Astrocyte (in vitro differentiated cells and primary cell): ENCODE measurements around the gene KCNJ18. TPM values are rescaled to one million over a fixed set of nuclear protein-coding genes. Genes with fewer than 3 reads are reported as not detected.
"Not testable (repeated sequence)": the region's sequence is repeated elsewhere in the genome, so short reads cannot be mapped to it uniquely, and the experiment has no call there.

Experiments used
- DNase-seq: peaks from one replicate; pipeline ENCODE4 v3.0.0-alpha.2; 2010; ENCODE audit warnings: low read depth
- FAIRE-seq: peaks from 2 replicates; lab custom pipeline; 2011; peaks lifted over from hg19 to GRCh38; lab: Jason Lieb, UNC
- H2AFZ ChIP-seq: 2 replicates; pipeline ENCODE4 v1.6.0; 2012; ENCODE audit warnings: low read depth, low read length, inconsistent platforms
- H3K27ac ChIP-seq: 2 replicates; pipeline ENCODE4 v1.5.1; 2011; ENCODE audit warnings: low read depth, low read length, inconsistent platforms
- H3K27me3 ChIP-seq: 2 replicates; pipeline ENCODE4 v1.6.0; 2011; ENCODE audit warnings: low read length, inconsistent platforms; ENCODE audit not compliant: insufficient read depth
- H3K36me3 ChIP-seq: 2 replicates; pipeline ENCODE4 v1.5.1; 2011; ENCODE audit warnings: low read length, inconsistent platforms; ENCODE audit not compliant: insufficient read depth
- H3K4me1 ChIP-seq: 2 replicates; pipeline ENCODE4 v1.5.1; 2011; ENCODE audit warnings: low read length, inconsistent platforms; ENCODE audit not compliant: insufficient read depth
- H3K4me2 ChIP-seq: 2 replicates; pipeline ENCODE4 v1.6.0; 2012; ENCODE audit warnings: low read length, inconsistent platforms
- H3K4me3 ChIP-seq: 2 replicates; pipeline ENCODE4 v1.5.1; 2011; ENCODE audit warnings: low read depth, mild to moderate bottlenecking, low read length, inconsistent platforms; ENCODE audit not compliant: insufficient read depth
- H3K79me2 ChIP-seq: 2 replicates; pipeline ENCODE4 v1.6.0; 2012; ENCODE audit warnings: mild to moderate bottlenecking, low read length, inconsistent platforms; ENCODE audit not compliant: insufficient read depth
- H3K9ac ChIP-seq: 2 replicates; pipeline ENCODE4 v1.6.0; 2012; ENCODE audit warnings: mild to moderate bottlenecking, low read length, inconsistent platforms
- H3K9me3 ChIP-seq: 2 replicates; pipeline ENCODE4 v1.5.1; 2012; ENCODE audit warnings: low read depth, mild to moderate bottlenecking, low read length, inconsistent platforms; ENCODE audit not compliant: insufficient read depth
- H4K20me1 ChIP-seq: 2 replicates; pipeline ENCODE4 v1.6.0; 2012; ENCODE audit warnings: low read length, inconsistent platforms; ENCODE audit not compliant: insufficient read depth
- H3K27ac Mint-ChIP-seq: one replicate; pipeline ENCODE4 v1.8.0; 2021; ENCODE audit warnings: mild to moderate bottlenecking, mixed read lengths; ENCODE audit not compliant: unreplicated experiment
- H3K27me3 Mint-ChIP-seq: one replicate; pipeline ENCODE4 v1.8.0; 2021; ENCODE audit warnings: low read depth, mixed read lengths; ENCODE audit not compliant: unreplicated experiment
- H3K36me3 Mint-ChIP-seq: one replicate; pipeline ENCODE4 v1.8.0; 2021; ENCODE audit warnings: low read depth, mixed read lengths; ENCODE audit not compliant: unreplicated experiment
- H3K4me1 Mint-ChIP-seq: one replicate; pipeline ENCODE4 v1.8.0; 2021; ENCODE audit warnings: low read depth, mixed read lengths; ENCODE audit not compliant: unreplicated experiment
- H3K4me3 Mint-ChIP-seq: one replicate; pipeline ENCODE4 v1.8.0; 2021; ENCODE audit warnings: mild to moderate bottlenecking, moderate library complexity, mixed read lengths; ENCODE audit not compliant: unreplicated experiment
- H3K9me3 Mint-ChIP-seq: one replicate; pipeline ENCODE4 v1.8.0; 2021; ENCODE audit warnings: mild to moderate bottlenecking, mixed read lengths; ENCODE audit not compliant: unreplicated experiment
- total RNA-seq: library from RNA; stranded (reverse); gene quantifications from 2 replicates; pipeline ENCODE4 v1.2.1, GENCODE V29; 2021

Gene KCNJ18
- total RNA-seq, 1 donor from 2014 or later: not detected

- H3K4me3 ChIP-seq, H4K20me1 ChIP-seq, FAIRE-seq, H3K36me3 Mint-ChIP-seq, H3K4me2 ChIP-seq, H3K27me3 ChIP-seq, H3K27ac ChIP-seq, H3K4me1 Mint-ChIP-seq, H3K9ac ChIP-seq, H3K4me3 Mint-ChIP-seq, H3K27ac Mint-ChIP-seq, H3K79me2 ChIP-seq, H3K36me3 ChIP-seq, H3K4me1 ChIP-seq, H3K27me3 Mint-ChIP-seq, H2AFZ ChIP-seq, DNase-seq: not testable (repeated sequence)
- H3K9me3 ChIP-seq: peaks cover 19% of the 10 kb centered on the region
- peaks cover 25% of the 10 kb centered on the region for H3K9me3 Mint-ChIP-seq
Observed at GRCh38 chr17:21665171-21665570, 27.2 kb upstream of the KCNJ18 start.

DNA sequence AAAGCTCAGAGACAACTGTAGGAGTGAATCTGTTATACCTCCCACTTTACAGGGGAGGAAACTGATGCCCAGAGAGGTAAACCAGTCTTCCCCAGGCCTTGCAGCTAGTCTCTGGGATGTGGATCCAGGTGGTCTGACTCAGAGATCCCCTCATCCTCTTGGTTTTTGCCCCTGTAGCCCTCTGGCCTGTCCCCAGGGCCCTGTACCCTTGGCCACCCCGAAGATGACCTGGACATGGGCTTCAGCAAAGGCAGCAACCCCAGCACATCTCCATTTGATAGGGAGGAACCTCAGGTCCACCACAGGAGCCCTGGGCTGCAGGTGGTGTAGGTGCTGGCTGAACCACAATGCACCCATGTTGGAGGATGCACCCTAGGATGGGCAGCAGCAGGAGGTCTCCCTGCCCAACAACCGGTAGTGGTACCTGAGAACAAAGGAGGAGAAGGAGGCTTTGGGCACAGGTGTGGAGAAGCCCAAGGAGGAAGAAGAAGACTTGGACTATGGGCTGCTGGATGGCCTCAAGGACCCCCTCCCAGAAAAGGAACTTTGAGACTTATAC, 26.3 kb upstream of the KCNJ18 start:
- H3K9me3 ChIP-seq: peaks cover 22% of the 10 kb centered on the region
- peaks cover 25% of the 10 kb centered on the region for H3K9me3 Mint-ChIP-seq
- H3K36me3 Mint-ChIP-seq, H3K27me3 ChIP-seq, H3K4me2 ChIP-seq, H3K27ac ChIP-seq, H3K36me3 ChIP-seq, H3K27me3 Mint-ChIP-seq, H3K79me2 ChIP-seq, DNase-seq, H4K20me1 ChIP-seq, H3K9ac ChIP-seq, H3K4me1 ChIP-seq, H2AFZ ChIP-seq, H3K27ac Mint-ChIP-seq, H3K4me3 Mint-ChIP-seq, H3K4me1 Mint-ChIP-seq, H3K4me3 ChIP-seq, FAIRE-seq: not testable (repeated sequence)

- H3K27ac Mint-ChIP-seq, FAIRE-seq, H4K20me1 ChIP-seq, H2AFZ ChIP-seq, H3K4me3 Mint-ChIP-seq, H3K27me3 ChIP-seq, H3K79me2 ChIP-seq, H3K36me3 Mint-ChIP-seq, H3K36me3 ChIP-seq, H3K27me3 Mint-ChIP-seq, H3K27ac ChIP-seq, H3K9ac ChIP-seq, H3K4me1 ChIP-seq, H3K4me3 ChIP-seq, DNase-seq, H3K4me1 Mint-ChIP-seq, H3K4me2 ChIP-seq: not testable (repeated sequence)
- H3K9me3 ChIP-seq: peaks cover 26% of the 10 kb centered on the region
- H3K9me3 Mint-ChIP-seq: peaks cover 26% of the 10 kb centered on the region
Observed at GRCh38 chr17:21666711-21667412, 25.5 kb upstream of the KCNJ18 start.

DNA sequence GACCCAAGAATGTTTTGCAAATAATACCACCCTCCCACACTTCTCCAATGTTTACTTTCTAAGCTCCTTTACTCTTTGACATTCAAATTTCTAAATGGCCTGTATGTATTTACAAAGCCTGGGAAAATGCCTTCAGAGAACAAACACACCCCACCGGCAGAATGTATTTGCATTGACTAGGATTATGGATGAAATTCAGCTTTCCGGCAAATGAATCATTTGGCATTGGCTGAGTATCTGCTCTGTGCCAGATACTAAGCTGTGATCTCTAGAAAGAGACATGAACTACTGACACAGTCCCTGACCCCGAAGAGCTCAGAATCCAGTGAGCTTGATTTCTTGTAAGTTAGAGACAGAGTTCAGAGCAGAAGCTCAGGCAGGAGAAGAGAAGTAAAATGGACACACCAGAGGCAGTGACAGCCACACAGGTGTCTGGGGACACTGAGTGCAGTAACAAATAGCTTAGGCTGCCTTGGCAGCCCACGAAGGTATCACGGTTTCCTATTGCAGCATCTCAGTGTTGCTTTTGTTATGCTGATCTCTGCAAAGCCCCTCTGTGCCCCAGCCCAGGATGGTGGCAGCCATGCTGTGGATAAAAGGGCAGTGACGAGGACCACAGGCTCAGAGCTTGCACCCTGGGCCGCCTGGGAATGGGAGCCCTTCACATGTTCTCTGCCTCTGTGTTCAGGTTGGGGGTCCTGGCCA, 24.8 kb upstream of the KCNJ18 start:
- not testable (repeated sequence) for H3K9ac ChIP-seq, H3K4me1 ChIP-seq, DNase-seq, H3K27me3 Mint-ChIP-seq, H3K4me1 Mint-ChIP-seq, H3K27me3 ChIP-seq, FAIRE-seq, H3K79me2 ChIP-seq, H3K4me2 ChIP-seq, H3K27ac ChIP-seq, H3K36me3 Mint-ChIP-seq, H3K4me3 Mint-ChIP-seq, H3K27ac Mint-ChIP-seq, H3K4me3 ChIP-seq, H4K20me1 ChIP-seq, H3K36me3 ChIP-seq, H2AFZ ChIP-seq
- H3K9me3 Mint-ChIP-seq: peaks cover 30% of the 10 kb centered on the region
- peaks cover 26% of the 10 kb centered on the region for H3K9me3 ChIP-seq

GRCh38 chr17:21668118-21668488, 24.2 kb upstream of the KCNJ18 start:
- not testable (repeated sequence) for H3K27me3 Mint-ChIP-seq, H3K4me3 ChIP-seq, H3K4me1 ChIP-seq, H3K4me1 Mint-ChIP-seq, DNase-seq, H3K4me3 Mint-ChIP-seq, H3K27ac Mint-ChIP-seq, H3K4me2 ChIP-seq, H3K36me3 ChIP-seq, H3K27me3 ChIP-seq, H3K36me3 Mint-ChIP-seq, H4K20me1 ChIP-seq, H2AFZ ChIP-seq, H3K9ac ChIP-seq, FAIRE-seq, H3K27ac ChIP-seq, H3K79me2 ChIP-seq
- H3K9me3 ChIP-seq: peaks cover 26% of the 10 kb centered on the region
- peaks cover 31% of the 10 kb centered on the region for H3K9me3 Mint-ChIP-seq
